Activated CD8-positive, alpha-beta T cell treated with anti-CD3 and anti-CD28 coated beads for 36 hours (primary cell): ENCODE data around the gene NME8. TPM values are rescaled to one million over a fixed set of nuclear protein-coding genes. Genes with fewer than 3 reads are reported as not detected.

ENCODE experiments used
- ATAC-seq: fragments of 200-7000 bp; cut with Tn5 transposase; one replicate; pipeline ENCODE4 v1.10.0; 2021; ENCODE audit warnings: mild to moderate bottlenecking, moderate library complexity
- CTCF ChIA-PET: fragments of 350-600 bp; sonication (Branson Sonifier 250); formaldehyde crosslinking; loops from one replicate; lab custom pipeline; 2021; ENCODE audit warnings: antibody characterized with exemption; lab: Charles Lee
- POLR2A ChIA-PET: fragments of 350-600 bp; sonication (Branson Sonifier 250); formaldehyde crosslinking; loops from one replicate; lab custom pipeline; 2021; ENCODE audit warnings: antibody characterized with exemption; lab: Charles Lee
- DNase-seq: peaks from one replicate; pipeline ENCODE4 v3.0.0-alpha.2; 2020
- H3K27ac Mint-ChIP-seq: one replicate; pipeline ENCODE4 v1.8.0; 2021; ENCODE audit warnings: mild to moderate bottlenecking, mixed read lengths
- H3K27me3 Mint-ChIP-seq: one replicate; pipeline ENCODE4 v1.8.0; 2021; ENCODE audit warnings: mixed read lengths
- H3K36me3 Mint-ChIP-seq: one replicate; pipeline ENCODE4 v1.8.0; 2021; ENCODE audit warnings: low read depth, mixed read lengths
- H3K4me1 Mint-ChIP-seq: one replicate; pipeline ENCODE4 v1.8.0; 2021; ENCODE audit warnings: low read depth, mixed read lengths
- H3K4me3 Mint-ChIP-seq: one replicate; pipeline ENCODE4 v1.8.0; 2021; ENCODE audit warnings: mild to moderate bottlenecking, moderate library complexity, mixed read lengths
- H3K9me3 Mint-ChIP-seq: one replicate; pipeline ENCODE4 v1.8.0; 2021; ENCODE audit warnings: mixed read lengths
- CTCF ChIP-seq: fragments of 200-600 bp; IDR thresholded peaks from one replicate; pipeline ENCODE4 v1.8.0; 2022; ENCODE audit warnings: antibody characterized with exemption, mild to moderate bottlenecking
- intact Hi-C: fragments of 100-400 bp; cut with micrococcal nuclease; formaldehyde crosslinking; loops from one replicate; pipeline ENCODE4 v1.10.0; 2022
- total RNA-seq, 2 experiments: library from RNA; stranded (reverse); gene quantifications; one replicate each; pipeline ENCODE4 v1.2.3, GENCODE V29; 2021

Gene NME8
- total RNA-seq, 2 experiments from 2014 or later = not detected

- ChIA-PET POLR2A (no interaction called here), CTCF (interaction anchor here (0.9 to 1.0 kb wide), 2 partner anchors 15 to 16 kb away, joined by 3 read pairs; no protein-coding TSS in a partner anchor)
- H3K27me3 Mint-ChIP-seq = peaks cover 2% of the 10 kb centered on the region
- no peaks in the 10 kb centered on the region for H3K36me3 Mint-ChIP-seq
- no peak for TF ChIP-seq CTCF
- DNase-seq = no peak
- no peaks in the 10 kb centered on the region for H3K4me1 Mint-ChIP-seq
- no peak for ATAC-seq
- no peak overlapping the region for H3K27ac Mint-ChIP-seq
- H3K4me3 Mint-ChIP-seq = no peak overlapping the region
- H3K9me3 Mint-ChIP-seq = no peaks in the 10 kb centered on the region
- intact Hi-C loops = no loop called here
Observed at GRCh38 chr7:37817591-37817960, 30.8 kb upstream of the NME8 start.

- POLR2A ChIA-PET = no interaction called here
- no peak for TF ChIP-seq CTCF
- H3K4me3 Mint-ChIP-seq = no peak overlapping the region
- H3K9me3 Mint-ChIP-seq = no peaks in the 10 kb centered on the region
- ATAC-seq = no peak
- H3K27ac Mint-ChIP-seq = no peak overlapping the region
- H3K4me1 Mint-ChIP-seq = no peaks in the 10 kb centered on the region
- CTCF ChIA-PET = interaction anchor here (0.9 to 2.9 kb wide), 4 partner anchors 15 to 240 kb away, joined by 3 to 15 read pairs (median 3); no protein-coding TSS in a partner anchor
- intact Hi-C loops = no loop called here
- DNase-seq = no peak
- H3K36me3 Mint-ChIP-seq = no peaks in the 10 kb centered on the region
- peaks cover 6% of the 10 kb centered on the region for H3K27me3 Mint-ChIP-seq
Observed at GRCh38 chr7:37817996-37818720, 30.2 kb upstream of the NME8 start.

- Mint-ChIP-seq H3K27me3 (peaks cover 14% of the 10 kb centered on the region), H3K27ac (no peak overlapping the region), H3K4me1 (peaks cover 11% of the 10 kb centered on the region), H3K4me3 (no peak overlapping the region), H3K36me3 (no peaks in the 10 kb centered on the region), H3K9me3 (no peaks in the 10 kb centered on the region)
- intact Hi-C loops = no loop called here
- CTCF ChIA-PET = interaction anchor here (2.9 kb wide), 1 partner anchor 12 kb away, joined by 15 read pairs; no protein-coding TSS in a partner anchor
- no peak for TF ChIP-seq CTCF
- POLR2A ChIA-PET = no interaction called here
- ATAC-seq (no peak), DNase-seq (no peak)
Observed at GRCh38 chr7:37820708-37821468, 27.5 kb upstream of the NME8 start.

GRCh38 chr7:37822946-37823345 is 25.5 kb upstream of the NME8 start:
- Mint-ChIP-seq H3K9me3 (no peaks in the 10 kb centered on the region), H3K4me3 (no peak overlapping the region), H3K4me1 (peaks cover 17% of the 10 kb centered on the region), H3K36me3 (no peaks in the 10 kb centered on the region), H3K27me3 (peaks cover 19% of the 10 kb centered on the region), H3K27ac (no peak overlapping the region)
- ChIA-PET CTCF (interaction anchor here (1.0 to 1.8 kb wide), 2 partner anchors 9 to 11 kb away, joined by 3 to 6 read pairs; no protein-coding TSS in a partner anchor), POLR2A (no interaction called here)
- DNase-seq = no peak
- ATAC-seq = no peak
- intact Hi-C loops = no loop called here
- TF ChIP-seq CTCF = no peak

GRCh38 chr7:37823557-37823956 is 24.8 kb upstream of the NME8 start:
- DNase-seq = no peak
- ATAC-seq = no peak
- Mint-ChIP-seq H3K4me1 (peaks cover 17% of the 10 kb centered on the region), H3K9me3 (no peaks in the 10 kb centered on the region), H3K27me3 (peaks cover 19% of the 10 kb centered on the region), H3K4me3 (no peak overlapping the region), H3K36me3 (no peaks in the 10 kb centered on the region), H3K27ac (no peak overlapping the region)
- ChIA-PET CTCF (interaction anchor here (1.8 kb wide), 1 partner anchor 10 kb away, joined by 6 read pairs; no protein-coding TSS in a partner anchor), POLR2A (no interaction called here)
- intact Hi-C loops = no loop called here
- TF ChIP-seq CTCF = no peak
